Activated effector memory CD4-positive, alpha-beta T cell treated with anti-CD3 and anti-CD28 coated beads, Interleukin-2, amount 50 U/mL, for 16 hours (primary cell): ENCODE data around the gene ONECUT2.

Source experiments
- DNase-seq: peaks from one replicate; pipeline ENCODE4 v3.0.0-alpha.2; 2020

ONECUT2 gene

DNA sequence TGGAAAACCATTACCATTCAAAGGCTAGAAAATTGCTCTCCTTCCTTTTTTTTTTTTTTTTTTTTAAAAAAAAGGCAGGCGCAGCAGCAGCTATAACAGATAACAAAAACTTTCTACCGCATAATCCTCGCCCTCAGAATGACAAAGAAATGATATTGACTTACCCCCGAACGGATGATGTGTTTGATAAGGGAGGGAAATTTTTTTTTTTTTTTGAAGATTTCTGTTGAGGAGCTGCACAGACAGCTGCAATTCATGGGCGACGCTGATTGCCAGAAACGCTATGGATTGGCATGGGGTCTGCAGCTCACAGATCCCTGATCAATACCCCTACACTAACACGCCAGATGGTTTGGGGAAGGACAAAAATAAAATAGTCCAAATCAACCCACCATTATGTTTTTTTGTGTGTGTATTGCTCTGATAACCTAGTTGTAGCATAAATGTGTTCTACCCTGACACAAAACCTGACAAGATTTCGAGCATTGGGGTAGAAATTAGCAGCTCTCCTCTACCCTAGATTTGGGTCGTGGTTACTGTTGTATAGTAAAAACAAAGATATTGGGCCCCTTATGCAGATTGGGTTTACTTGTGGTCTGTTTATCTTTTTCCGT, 3.6 kb upstream of the ONECUT2 start:
- no peak for DNase-seq

DNA sequence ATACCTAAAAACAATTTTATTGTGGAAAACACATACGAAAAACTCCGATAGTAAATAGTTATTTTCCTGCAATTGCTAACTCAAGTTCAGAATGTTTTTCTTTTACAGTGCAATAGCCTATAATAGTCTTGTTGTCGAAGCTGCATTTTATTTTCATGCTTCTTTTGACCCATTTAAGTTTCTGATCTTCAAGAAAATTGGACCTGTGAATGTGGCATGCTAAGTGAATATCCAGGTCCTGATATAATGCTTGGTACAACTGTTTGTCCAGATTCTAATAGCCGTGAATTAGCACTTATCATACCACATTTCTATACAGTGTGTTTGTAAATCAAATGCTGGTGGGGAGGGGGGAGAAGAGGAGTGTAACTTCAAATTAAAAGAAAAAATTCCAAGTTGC, 3.0 kb upstream of the ONECUT2 start:
- no peak for DNase-seq

- DNase-seq: no peak
Observed at GRCh38 chr18:57432751-57433400, 2.3 kb upstream of the ONECUT2 start.

DNA sequence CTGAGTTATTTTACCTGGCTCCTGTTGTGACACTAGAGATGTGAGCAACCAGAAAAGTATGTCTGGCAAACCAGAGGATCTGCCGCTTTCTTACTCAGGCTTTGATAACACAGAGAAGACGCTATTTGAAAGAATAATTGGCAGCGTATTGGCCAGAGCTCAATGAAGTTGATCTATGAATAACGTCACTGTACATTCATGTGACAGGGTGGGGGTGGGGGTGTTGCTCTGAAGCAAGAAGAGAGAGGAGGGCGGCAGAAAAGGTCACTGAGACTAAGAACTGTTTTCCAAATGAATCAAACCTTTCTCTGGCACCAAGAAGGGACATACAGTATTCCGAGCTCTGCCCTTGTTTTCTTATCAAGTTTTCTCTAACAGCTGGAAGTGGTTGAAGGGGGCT, 1.7 kb upstream of the ONECUT2 start:
- DNase-seq: no peak

- no peak for DNase-seq
Observed at GRCh38 chr18:57433934-57434535, 1.1 kb upstream of the ONECUT2 start.

DNA sequence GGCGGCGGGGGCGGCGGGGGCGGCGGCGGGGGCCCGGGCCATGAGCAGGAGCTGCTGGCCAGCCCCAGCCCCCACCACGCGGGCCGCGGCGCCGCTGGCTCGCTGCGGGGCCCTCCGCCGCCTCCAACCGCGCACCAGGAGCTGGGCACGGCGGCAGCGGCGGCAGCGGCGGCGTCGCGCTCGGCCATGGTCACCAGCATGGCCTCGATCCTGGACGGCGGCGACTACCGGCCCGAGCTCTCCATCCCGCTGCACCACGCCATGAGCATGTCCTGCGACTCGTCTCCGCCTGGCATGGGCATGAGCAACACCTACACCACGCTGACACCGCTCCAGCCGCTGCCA, 644 bp downstream of the ONECUT2 start:
- DNase-seq: no peak

GRCh38 chr18:57436191-57436964, 1.2 kb downstream of the ONECUT2 start:
- DNase-seq: peak; percentile 57

GRCh38 chr18:57436965-57437333, 1.8 kb downstream of the ONECUT2 start:
- DNase-seq: no peak

- DNase-seq: no peak
Observed at GRCh38 chr18:57437402-57437765, 2.2 kb downstream of the ONECUT2 start.

GRCh38 chr18:57437766-57438671, 2.8 kb downstream of the ONECUT2 start:
- DNase-seq: peak; percentile 71

- no peak for DNase-seq
Observed at GRCh38 chr18:57438743-57439608, 3.8 kb downstream of the ONECUT2 start.

DNA sequence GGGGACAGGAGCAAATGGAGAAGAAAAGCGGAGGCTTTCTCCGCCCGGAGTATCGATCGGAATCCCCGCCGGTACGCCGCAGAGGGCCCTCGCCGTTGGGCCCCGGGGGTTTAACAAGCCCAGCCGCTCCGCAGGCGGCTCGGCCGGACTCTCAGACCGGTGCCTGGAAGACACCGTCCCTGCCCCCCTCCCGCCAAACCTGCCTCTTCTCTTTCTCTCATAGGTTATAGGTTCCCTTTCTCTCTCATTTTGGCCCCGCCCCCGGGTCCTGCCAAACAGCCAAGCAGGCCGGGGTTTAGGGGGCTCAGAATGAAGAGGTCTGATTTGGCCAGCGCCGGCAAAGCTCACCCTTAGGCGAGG, 4.4 kb downstream of the ONECUT2 start:
- peak; percentile 60 for DNase-seq

- no peak for DNase-seq
Observed at GRCh38 chr18:57439985-57440330, 4.8 kb downstream of the ONECUT2 start.

DNA sequence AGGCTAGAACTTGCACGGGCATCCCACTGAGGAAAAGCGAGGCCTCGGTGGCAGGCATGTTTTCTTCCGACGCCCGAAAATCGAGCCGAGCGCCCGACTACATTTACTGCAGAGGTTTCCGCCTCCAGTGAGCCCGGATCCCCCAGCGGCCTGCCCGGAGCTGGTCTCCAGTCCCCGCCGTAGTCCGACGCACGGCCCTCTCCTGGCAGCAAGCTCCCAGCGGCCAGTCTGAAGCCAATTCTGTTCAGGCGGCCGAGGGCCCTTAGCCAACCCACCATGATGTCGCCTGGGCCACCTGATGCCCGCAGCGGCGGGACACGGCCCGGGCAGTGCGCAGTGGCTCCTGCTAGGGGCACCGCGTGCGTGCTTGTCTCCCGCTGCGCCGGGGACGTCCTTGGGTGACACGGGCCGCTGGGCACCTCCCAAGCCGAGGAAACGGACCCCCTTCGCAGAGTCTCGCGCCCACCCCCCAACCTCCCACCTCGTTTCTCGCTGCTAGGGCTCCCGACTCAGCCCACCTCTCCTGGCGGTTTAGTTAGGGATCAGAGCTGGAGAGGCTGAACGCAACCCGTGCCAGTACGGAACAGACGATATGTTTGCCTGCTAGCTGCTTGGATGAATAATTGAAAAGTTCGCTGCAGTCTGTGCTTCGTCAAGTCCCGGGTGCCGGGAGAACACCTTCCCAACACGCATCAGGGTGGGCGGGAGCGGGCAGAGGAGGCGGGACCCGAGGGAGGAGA, 5.3 kb downstream of the ONECUT2 start:
- no peak for DNase-seq

GRCh38 chr18:57441071-57441794, 6.1 kb downstream of the ONECUT2 start:
- DNase-seq: no peak

DNA sequence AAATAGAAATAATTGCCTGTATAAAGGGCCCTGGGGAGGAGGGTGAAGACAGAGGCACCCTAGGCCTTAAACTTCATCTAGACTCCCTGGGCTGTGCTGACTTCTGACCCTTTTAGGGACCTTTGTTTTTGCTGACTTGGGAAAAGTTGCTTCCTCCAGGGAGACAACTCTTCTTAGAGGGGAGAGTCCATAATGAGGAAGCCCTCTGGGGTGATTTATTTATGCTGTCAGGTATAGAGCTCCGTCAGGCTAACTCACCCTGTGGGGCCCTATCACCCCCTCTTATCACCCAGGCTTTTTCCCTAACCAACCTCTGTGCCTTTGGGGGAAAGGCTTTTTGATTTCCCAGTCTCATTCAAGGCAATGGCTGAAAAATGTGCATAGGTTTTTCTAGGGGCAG, 8.1 kb downstream of the ONECUT2 start:
- DNase-seq: no peak

GRCh38 chr18:57443702-57444101, 8.5 kb downstream of the ONECUT2 start:
- DNase-seq: no peak

DNA sequence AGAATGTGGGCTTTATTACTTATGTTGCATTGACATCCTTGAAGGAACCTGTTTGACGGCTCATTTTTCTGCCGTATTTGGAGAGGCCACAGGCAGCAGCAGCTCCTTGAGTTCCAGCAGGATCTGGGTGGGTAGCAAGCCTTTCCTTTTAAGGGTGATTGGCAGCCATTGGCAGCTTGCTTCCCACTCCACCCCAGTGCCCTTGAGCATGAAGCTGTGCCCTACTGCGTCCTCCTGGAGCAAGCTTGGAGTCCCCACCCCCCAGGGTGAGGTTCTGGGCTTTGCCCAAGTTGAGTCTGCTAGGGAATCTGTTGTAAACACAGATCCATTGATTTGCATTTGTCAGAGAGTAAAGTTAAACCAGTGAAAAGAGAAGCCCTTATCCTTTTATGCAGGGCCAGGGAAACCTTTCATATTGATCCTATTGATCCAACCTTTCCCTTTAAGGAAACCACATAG, 9.2 kb downstream of the ONECUT2 start:
- no peak for DNase-seq

DNA sequence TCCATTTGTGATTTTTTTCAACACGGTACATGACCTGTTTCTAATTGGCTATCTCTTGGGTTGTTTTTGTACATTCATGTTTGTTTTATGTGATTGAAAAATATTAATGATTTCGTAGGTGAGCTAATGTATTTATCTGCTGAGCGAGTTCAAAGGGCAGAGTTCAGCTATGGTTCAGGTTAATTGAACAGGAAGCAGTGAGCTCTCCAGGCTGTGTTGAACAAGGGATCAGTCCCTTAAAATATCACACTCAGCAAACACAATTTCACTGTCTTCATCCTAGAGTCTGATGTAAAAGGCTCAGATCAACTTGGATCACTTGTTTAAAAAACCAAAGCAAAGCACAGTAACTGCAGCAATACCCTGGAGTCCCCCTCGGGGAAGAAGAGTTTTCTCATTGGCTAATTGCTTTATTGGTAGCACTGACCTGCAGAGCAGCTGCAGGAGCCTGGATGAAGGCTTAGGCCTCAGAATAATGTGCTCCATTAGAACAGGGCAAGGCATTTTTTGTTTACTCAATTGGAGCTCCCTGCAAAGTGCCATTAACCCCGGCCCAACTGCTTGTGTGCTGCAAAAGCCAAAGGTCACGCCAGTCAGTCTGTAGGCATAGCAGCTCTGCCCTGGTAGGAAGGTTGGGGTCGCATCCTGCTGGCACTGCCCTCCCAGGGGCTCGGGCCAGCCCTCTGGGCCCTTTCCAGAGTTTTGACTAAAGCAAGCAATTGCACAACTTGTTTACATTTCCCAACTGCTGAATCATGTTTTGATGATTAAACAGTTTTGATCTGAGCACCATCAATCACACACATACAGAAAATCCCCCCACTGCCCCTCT, 10.5 kb downstream of the ONECUT2 start:
- no peak for DNase-seq

DNA sequence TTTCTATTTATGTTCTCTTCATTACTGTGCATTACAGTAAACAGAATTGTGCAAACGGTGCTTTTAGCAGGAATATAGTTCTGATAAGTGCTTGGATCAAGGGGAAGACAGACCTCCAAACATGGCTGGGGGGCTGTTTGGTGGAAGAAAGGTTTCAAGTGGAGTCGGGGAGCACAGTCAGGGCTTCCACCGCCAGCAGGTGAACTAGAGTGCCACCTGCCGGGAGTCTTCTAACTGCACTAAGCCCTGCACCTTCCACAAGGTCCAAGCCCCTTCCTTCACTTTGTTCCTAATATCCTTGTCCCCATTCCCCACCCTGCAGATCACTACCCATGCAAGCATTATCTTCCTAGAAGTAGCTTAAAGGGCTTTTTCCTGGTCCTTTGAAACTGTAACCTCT, 11.1 kb downstream of the ONECUT2 start:
- no peak for DNase-seq
